Mesenteric fat pad (tissue), 1 donor: Measurements from ENCODE around the gene NEIL3. TPM values are rescaled to one million over a fixed set of nuclear protein-coding genes. Genes with fewer than 3 reads are reported as not detected.

Experiments used
- DNase-seq: peaks from one replicate; pipeline ENCODE4 v3.0.0-alpha.2; 2020; ENCODE audit warnings: low spot score
- long read RNA-seq: library from polyadenylated mRNA; unstranded; transcript quantifications from one replicate; pipeline ENCODE4 v2.0.0, GENCODE V29; 2020
- total RNA-seq: library from RNA; stranded (reverse); fragmentation: NEBNext Ultra II Directional; extraction: Animal tissue kit (Norgen Biotek cat#: 25700); gene quantifications from one replicate; pipeline ENCODE4 v1.2.1, GENCODE V29; 2021
- donor health status: DM: yes; HTN: yes; CAD: no.

Gene NEIL3, protein sequence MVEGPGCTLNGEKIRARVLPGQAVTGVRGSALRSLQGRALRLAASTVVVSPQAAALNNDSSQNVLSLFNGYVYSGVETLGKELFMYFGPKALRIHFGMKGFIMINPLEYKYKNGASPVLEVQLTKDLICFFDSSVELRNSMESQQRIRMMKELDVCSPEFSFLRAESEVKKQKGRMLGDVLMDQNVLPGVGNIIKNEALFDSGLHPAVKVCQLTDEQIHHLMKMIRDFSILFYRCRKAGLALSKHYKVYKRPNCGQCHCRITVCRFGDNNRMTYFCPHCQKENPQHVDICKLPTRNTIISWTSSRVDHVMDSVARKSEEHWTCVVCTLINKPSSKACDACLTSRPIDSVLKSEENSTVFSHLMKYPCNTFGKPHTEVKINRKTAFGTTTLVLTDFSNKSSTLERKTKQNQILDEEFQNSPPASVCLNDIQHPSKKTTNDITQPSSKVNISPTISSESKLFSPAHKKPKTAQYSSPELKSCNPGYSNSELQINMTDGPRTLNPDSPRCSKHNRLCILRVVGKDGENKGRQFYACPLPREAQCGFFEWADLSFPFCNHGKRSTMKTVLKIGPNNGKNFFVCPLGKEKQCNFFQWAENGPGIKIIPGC
- total RNA-seq = 0.32 TPM
- long read RNA-seq = 0 reads

DNA sequence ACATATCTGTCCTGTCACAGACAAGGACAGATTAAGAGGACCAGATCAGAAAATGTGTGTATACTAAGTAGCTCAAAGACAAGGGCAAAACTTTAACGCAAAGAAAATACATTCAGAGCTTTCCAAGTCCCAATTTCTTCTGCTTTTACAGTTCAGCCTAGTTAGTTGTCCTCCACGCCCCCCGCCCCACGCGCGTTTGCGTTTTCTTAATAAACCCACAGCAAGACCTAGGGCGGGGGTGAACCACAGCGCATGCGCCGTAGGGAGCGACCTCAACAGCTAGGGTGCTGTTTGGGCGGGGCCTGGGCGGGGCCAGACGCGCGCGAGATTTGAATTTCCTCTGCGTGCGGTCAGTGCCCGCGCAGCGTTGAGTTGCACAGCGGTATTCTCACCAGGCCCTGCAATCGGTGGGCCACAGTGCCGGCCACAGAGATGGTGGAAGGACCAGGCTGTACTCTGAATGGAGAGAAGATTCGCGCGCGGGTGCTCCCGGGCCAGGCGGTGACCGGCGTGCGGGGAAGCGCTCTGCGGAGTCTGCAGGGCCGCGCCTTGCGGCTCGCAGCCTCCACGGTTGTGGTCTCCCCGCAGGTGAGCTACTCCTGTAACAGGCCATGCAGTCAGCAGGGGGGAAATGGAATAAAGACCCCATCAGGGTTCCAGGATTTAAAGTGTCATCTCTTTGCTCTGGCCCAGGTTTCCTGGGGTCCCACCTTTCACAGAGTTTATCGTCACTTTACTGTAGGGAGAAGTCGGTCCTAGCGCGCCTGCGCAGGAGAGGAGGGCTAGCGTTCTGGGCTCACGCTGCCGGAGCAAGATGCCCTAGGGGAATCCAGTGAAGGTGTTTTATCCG, at the start of gene NEIL3:
NEIL3 (plus strand) TSS at position 353 of the 850 bp plus-strand sequence; CDS start at position 433, 80 bp downstream.
- peak; percentile 96 for DNase-seq

DNA sequence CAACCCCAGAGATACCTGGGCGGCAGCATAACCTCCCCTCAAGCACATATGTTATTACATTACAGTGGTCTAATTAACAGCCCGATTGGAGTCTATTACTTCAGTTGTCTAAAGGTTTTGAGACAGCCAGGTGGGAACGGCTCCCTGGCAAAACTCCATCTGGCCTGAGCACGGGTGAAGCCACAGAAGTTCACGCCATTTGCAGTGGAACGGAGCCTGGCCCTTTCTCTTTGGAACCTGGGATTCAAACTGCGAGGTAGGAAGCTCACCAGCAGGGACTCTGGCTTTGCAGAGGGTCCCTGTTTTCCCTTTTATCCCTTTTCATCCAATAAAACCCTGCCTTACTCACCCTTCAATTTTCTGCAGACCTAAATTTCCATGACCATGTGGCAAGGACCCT, 45.9 kb upstream of the NEIL3 start:
- DNase-seq = no peak

DNA sequence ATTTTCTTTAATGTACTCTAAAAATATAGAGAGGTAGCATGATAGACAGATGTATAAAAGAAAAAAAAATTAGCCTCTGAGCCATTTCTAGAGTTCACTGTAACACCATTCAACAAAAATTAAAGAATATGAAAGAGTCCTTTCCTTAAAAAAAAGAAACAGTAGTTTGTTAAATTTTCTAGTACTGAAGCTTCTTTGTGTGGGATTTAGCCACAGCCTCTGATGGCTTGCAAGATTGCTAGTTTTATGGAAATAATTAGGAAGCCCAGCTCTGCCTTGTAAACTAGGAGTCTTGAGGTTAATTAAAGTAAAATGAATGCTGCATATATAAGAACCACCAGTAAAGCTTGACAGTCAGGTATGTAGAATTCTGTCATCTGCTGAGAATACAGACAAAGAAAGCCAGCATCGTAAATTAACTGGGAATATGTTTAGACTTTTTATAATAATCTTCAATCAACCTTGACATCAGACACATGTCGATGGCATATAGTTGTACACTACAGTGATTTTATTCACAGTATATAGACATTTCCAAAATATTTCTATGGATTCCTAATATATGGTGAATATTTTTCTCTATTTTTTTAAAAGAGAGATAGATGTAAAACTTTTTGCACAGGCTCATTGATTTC, 44.8 kb upstream of the NEIL3 start:
- DNase-seq = no peak

DNA sequence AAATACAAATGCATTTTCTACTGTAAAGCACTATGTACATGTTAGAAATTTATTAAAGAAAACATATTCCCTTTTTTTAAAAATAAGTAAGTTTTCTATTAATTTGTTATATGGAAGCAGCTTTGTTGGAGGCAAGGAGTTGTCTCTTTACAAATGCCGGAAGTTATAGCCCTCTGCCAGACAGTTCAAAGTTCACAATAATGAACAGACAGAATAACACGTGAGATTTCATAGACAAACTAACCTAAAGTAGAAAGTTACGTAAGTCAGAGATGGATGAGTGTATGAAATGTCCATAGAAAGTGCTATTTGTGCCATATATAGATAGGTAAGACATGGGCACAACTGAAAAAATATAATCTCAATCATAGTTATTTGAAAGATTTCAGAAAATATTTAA, 43.9 kb upstream of the NEIL3 start:
- DNase-seq = no peak

DNA sequence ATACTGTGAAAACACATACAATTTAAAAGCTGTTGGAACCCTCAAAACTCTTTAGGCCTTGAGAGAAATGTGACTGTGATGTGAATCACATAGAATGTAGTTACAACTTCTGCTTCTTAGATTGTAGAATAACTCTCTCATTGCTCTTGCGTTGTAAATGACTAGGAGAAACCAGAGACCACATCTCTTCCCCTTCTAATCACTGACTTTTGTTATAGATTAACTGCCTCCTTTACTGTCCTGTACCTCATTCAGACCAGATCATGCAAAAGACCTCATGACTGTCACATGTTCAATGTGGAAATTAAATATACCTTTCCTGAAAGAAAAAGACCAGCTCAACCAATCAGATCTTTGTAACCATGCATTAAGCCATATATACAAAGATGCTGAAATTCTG, 43.2 kb upstream of the NEIL3 start:
- no peak for DNase-seq

DNA sequence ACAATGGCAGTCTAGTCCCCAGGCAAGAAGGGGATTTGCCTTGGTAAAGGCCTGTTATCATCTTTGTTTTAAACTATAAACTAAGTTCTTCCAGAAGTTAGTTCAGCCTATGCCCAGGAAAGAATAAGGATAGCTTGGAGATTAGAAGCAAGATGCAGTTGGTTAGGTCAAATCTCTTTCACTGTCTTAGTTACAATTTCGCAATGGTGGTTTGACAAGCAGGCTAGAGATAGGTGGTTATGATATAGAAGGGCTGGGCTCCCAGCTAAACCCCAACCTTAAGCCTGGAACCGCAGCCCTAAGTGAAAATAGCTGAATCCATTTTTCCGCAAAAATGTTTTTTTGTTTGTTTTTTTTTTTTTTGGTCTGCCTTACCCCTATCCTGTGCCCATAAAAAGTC, 41.8 kb upstream of the NEIL3 start:
- no peak for DNase-seq

DNA sequence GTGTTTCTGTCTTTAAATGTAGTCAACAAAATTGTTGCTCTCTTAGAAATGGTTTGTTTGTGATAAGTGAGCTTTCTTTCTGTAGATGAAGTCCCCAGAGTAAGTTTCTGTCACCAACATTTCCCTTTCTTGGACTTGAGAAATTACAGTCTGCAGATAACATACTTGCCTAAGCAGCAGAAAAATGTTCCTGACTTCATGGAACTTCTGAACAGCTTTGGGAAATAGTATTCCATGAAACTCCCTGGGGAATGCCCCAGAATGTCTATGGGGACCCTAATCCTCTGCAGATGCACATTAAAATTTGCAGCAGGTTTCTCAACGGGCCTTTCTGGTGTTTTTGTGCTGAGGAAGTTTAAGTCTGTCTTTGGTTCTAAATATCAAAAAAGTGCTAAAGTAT, 38.6 kb upstream of the NEIL3 start:
- no peak for DNase-seq

DNA sequence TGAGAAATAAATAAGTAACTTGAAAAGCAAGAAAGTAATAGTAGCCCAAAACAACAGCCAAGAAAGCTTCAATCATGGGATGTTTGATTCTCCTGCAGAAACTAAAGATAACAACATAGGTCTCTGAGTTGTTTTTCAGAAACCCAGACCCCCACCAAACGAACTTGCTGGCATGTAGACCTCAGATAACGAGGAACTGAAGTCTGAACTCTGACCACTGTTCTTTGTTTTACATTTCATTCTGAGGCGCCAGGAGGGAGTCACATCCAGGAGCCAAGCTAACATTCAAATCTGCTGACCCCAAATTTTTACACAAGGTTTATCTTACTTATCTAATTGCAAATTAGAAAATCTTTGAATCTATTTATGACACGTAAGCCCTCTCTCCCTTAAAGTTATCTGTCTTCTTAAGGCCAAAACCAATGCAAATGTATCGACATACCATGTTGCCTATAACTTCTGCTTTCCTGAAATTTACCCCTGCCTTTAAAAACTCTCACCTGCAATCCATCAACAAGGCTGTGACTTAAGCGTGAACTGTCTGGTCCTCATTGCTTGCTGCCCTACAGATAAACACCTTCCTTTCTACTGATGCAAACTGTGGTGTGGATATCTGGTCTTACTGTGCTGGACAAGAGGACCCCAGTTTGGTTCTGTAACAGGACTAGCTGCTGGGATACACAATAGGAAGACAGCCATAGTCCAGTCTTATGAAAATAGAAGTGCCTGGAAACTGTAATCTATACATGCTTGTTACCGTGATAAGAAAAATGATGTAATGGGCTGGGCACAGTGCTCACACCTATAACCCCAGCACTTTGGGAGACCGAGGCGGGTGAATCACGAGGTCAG, 37.5 kb upstream of the NEIL3 start:
- DNase-seq = no peak

DNA sequence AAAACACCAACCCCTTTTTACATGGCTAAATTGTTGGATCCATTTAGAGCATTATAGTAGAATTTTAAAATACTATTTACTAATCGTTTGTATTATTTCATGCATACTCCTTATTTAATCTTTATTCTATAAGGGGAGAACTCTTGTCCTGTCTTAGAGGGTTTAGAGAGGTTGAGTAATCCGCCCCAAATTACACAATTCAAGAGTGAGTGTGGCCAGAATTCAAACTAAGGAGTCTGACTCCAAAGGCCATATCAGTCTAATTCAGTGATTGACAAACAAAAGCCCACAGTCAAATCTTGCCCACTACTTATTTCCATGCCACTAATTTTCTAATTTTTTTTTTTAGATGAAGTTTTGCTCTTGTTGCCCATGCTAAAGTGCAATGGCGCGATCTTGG, 33.7 kb upstream of the NEIL3 start:
- DNase-seq = no peak

DNA sequence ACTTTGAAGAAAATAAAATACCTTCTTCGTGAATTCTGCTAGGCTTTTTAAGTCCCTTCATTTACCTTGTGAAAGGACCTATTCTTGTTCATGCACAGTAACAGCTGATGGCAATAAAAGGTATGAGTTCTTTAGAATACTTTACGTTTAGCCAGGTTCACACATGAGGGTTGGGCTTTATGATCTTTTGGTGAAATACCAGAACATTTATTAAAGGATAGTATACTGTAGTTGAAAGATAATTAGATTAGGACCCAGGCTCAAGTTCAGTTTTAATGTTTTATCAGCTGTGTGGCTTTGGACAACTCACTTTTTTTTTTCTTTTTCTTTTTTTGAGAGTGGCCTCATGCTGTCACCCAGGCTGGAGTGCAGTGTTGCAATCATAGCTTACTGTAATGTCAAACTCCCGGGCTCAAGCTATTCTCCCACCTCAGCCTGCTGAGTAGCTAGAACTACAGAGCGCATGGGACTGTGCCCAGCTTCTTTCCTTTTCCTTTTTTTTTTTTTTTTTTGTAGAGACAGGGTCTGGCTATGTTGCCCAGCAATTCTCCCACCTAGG, 28.2 kb upstream of the NEIL3 start:
- DNase-seq = no peak

DNA sequence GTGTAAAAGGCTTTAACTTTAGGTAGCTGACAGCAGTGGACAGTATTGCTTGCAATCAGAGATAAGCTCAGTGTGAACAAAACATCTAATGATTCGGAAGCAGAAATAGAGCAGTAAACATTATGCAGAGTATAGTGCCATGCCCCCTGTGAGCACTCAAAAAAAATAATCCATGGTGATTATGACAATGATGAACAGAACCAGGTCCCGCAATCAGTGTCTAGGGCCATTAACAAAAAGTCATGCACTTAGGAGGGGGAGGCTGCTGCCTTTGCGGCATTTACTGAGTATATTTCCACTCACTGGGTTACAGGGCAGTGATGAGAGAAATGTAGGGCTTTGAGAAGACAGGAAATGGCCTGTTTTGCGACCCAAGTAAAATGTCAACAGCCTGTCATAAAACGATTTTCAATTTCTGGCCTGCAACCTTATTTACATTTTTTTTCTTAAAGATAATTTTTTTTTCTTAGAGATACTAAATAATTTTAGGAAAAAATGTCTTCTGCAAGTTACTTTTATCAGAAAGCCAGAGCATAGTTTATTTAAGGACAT, 27.3 kb upstream of the NEIL3 start:
- DNase-seq = no peak

DNA sequence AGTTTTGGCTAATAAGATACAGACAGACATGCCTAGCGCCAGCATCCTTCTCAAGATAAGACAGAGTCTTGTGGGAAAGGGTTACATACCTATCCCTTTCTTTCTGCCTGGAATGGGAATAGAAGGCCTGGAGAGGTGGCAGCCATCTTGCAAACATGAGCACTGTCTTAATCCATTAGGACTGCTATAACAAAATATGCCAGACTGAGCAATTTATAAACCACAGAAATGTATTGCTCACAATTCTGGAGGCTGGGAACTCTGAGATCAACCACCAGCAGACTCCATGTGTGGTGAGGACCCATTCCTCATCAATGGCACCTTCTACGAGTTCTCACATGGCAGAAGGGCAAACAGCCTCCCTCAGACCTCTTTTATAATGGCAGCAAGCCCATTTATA, 26.5 kb upstream of the NEIL3 start:
- no peak for DNase-seq

DNA sequence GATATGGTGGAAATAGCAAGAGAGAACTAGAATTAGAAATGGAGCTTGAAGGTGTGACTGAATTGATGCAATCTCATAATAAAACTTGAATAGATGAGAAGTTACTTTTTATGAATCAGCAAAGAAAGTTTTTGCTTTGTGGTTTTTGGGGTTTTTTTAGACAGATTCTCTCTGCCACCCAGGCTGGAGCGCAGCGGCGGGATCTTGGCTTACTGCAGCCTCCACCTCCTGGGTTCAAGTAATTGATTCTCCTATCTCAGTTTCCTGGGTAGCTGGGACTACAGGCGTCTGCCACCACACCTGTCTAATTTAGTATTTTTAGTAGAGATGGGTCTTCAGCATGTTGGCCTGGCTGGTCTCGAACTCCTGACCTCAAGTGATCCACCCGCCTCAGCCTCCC, 23.7 kb upstream of the NEIL3 start:
- DNase-seq = no peak

DNA sequence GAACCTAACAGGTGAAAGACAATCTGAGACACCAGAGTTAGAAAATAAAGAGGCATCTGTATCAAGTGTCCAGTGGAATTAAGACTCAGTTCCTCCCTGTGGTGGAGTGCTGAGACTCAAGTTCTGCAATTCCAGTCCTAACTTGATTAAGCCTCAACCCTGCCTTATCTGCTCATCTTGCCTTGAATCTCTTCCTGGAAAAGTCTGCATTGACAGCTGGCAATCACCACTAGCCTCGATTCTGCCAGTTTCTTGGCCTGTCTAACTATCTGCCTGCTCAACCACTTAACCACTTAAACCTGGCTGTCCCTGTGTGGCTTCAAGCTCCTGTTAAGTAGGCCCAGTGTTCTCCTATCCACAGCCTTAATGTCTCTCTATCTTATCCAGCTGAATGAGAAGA, 22.4 kb upstream of the NEIL3 start:
- no peak for DNase-seq

DNA sequence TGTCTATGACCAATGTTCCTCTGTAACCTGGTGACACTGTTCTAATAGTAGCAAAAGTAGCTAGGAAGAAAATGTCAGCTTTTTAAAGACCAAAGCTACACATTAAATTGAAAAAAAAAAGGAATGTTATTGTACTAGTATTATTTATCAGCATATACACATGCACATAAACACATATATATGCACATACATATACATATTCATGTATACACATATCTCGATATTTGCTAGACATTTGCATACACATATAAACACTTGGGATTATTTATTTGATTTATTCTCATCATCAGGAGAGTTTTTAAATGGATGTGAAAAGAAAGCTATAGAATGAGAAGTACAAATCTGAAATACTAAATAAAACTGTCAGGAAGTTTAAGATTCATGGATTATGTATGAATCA, 21.3 kb upstream of the NEIL3 start:
- no peak for DNase-seq

DNA sequence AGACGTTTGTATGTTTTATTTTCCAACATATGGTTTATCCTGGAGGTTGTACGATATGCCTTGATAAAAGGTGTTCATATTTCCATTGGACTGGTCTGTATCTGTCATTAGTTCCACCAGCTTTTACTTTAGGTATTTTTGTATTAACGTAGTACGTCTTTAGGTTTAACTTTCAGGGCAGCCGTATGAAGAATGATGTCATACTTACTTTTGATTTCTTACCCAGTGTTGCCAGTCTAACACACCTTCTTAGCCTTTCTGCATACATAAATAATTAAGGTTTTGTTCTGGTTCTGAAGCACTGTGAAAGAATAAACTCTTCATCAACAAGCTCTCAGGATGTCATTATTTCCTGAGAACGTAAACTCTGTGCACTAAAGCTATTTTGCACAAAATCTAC, 18.9 kb upstream of the NEIL3 start:
- DNase-seq = no peak

DNA sequence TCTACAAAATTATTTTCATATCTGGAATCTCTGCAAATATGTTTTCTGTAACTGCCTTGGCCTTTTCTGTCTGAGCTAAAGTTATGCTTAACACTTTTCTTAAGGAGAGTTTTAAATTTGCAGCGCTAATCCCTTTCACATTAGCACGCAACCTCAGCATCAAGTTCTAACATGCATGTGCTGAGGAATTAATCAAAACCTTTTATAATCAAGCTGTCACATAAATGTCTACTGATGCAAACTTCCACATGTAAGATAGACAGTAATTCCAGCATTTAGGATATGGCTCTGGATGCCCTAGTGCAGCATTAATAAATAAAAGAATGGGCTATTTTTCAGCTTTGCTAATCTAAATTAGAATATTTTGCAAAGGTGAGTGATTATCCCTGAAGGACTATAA, 17.5 kb upstream of the NEIL3 start:
- no peak for DNase-seq

DNA sequence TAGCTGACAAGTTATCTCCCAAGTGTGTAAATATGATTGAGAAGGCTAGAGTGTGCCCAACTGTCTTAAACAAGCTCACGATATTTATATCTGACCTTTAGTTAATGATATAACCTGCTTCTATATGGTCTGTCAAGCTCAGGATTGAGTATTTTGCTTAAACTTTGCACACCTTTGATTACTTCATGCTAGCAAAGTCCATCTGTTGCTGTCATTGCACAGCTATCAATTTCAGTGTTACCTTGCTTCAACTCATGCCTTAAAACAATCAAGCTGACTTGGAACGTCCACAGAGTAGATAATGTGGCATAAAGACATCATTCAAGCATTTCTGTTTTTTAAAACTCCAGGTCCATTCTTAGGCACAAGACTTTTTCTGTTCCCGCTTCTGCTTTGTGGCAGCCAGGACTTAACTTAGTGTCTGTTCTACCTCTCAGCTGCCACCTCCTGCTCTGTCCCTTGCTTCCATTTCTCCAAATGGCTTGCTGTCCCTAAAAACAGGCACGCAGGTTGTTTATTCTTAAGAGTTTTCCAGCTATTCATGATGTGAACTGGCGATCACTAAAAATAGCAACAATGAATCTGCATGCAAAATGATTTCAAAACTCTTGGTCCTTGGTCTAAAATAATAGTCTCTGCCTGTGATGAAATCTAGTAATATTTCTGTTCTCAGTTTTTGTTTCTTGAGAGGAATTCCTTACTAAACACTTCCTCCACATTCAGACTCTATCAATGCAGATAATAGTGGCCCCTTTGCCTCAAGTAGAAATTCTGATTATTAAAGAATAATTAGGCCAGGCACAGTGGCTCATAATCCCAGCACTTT, 16.3 kb upstream of the NEIL3 start:
- no peak for DNase-seq

DNA sequence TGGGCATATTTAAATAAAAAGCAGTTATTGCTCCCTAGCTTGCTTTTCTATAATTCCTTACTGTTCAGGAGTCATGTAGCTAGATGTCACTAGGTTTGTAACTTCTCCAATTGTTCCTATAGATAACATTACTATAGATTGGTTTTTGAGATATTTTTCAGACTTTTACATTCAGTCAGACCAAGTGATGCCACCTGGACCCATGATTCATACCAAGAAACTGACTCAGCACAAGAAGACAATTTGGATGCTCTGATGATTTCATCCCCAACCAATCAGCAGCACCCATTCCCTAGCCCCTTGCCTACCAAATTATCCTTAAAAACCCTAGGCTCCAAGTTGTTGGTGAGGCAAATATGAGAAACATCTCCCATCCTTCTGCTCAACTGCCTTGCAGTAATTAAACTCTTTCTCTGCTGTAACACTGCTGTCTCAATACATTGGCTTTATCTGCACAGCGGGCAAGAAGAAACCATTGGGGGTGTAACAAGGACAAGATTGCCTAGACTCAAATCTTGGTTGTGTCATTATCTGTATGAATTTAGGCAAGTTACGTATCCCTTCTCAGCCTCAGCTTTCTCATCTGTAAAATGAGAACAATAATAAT, 11.8 kb upstream of the NEIL3 start:
- no peak for DNase-seq
